Measurements from ENCODE around the gene REPIN1. TPM values are rescaled to one million over a fixed set of nuclear protein-coding genes. Genes with fewer than 3 reads are reported as not detected.

The REPIN1 gene
- total RNA-seq, 1 donor: 57.5 TPM

DNA sequence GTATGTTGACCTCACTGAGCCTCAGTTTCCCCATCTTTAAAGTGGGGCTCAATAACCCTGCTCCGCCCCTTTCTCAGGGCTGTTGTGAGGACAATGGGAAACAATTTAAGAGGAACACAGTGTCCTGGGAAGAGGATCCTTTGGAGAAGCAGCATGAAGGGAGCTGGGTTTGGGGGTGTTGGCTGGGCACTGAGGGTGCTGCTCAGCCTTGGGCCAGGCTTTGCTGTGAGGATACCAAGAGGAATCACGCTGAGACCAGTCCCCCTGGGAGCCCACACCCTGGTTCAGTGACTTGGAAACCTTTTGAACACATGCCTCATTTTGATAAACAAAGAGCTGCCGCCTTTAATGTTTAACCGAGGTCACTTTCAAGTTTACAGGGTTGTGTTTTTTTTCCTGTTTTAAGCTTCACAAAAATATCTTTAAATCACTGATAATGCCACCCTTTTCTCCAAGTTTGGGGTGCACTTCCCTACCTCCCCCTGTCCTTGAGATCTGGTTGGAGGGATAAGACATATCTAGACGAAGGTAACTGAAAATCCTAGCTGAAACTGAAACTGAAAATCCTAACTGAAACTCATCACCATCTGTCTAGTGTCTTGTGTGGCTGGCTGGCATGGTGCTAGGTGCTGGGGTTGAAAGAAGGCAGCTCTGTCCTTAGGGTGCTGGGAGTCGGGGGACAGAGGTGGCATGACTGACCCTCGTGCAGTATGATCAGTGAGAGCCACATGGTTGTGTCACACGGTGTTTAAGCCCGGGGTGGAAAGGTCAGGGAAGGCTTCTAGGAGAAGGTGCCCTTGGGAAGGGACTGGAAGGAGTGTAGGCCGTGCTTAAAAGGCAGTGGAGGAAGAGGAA lies 38.2 kb downstream of the REPIN1 start:
- no peaks in the 10 kb centered on the region for H3K36me3 ChIP-seq (ENCODE audit: insufficient read depth, low read length)
- no peaks in the 10 kb centered on the region for H4K20me1 ChIP-seq (ENCODE audit: insufficient read depth, low read length)
- H3K4me3 ChIP-seq (ENCODE audit: insufficient read depth, low read length): no peak overlapping the region
- H3K27me3 ChIP-seq (ENCODE audit: insufficient read depth, low read length): no peaks in the 10 kb centered on the region
- H3K79me2 ChIP-seq (ENCODE audit: insufficient read depth, low read length): no peaks in the 10 kb centered on the region
- TF ChIP-seq, protein P1, sequence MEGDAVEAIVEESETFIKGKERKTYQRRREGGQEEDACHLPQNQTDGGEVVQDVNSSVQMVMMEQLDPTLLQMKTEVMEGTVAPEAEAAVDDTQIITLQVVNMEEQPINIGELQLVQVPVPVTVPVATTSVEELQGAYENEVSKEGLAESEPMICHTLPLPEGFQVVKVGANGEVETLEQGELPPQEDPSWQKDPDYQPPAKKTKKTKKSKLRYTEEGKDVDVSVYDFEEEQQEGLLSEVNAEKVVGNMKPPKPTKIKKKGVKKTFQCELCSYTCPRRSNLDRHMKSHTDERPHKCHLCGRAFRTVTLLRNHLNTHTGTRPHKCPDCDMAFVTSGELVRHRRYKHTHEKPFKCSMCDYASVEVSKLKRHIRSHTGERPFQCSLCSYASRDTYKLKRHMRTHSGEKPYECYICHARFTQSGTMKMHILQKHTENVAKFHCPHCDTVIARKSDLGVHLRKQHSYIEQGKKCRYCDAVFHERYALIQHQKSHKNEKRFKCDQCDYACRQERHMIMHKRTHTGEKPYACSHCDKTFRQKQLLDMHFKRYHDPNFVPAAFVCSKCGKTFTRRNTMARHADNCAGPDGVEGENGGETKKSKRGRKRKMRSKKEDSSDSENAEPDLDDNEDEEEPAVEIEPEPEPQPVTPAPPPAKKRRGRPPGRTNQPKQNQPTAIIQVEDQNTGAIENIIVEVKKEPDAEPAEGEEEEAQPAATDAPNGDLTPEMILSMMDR (IDR thresholded peaks at IDR 0.05; ENCODE audit: extremely low read depth, low read depth, low read length): no peak
- H3K4me2 ChIP-seq (ENCODE audit: insufficient read depth, low read length): peak overlapping the region; percentile 67
- no peak overlapping the region for H3K27ac ChIP-seq (ENCODE audit: low read depth, low read length)
- peaks cover 17% of the 10 kb centered on the region for H3K4me1 ChIP-seq (ENCODE audit: insufficient read depth, low read length)
- H3K9me3 ChIP-seq (ENCODE audit: low read depth, low read length): no peaks in the 10 kb centered on the region
- no peak overlapping the region for H2AFZ ChIP-seq (ENCODE audit: low read length)
- DNase-seq (ENCODE audit: insufficient read length, low spot score, missing footprints): peak; percentile 82

DNA sequence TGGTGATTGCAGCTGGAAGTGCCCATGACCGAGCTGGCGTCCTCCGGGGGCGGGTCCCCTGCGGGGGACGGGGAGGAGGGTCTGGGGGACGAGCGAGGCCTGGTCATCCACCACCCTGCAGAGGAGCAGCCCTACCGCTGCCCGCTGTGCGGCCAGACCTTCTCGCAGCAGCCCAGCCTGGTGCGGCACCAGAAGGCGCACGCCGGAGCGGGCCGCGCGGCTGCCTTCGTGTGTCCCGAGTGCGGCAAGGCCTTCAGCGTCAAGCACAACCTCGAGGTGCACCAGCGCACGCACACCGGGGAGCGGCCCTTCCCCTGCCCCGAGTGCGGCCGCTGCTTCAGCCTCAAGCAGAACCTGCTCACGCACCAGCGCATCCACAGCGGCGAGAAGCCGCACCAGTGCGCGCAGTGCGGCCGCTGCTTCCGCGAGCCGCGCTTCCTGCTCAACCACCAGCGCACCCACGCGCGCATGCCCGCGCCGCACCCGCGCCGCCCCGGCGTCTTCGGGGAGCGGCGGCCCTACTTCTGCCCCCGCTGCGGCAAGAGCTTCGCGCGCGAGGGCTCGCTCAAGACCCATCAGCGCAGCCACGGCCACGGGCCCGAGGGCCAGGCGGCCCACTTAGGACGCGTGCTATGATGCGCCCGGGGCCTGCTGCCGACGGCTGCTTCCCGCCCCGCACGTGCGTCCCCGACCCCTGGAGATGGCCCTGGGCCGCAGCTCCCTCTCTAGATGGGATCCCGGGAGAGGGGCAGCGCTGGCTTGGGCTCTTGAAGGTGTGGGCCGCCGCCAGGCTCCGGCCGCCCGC lies 39.2 kb downstream of the REPIN1 start:
- H3K4me3 ChIP-seq (ENCODE audit: insufficient read depth, low read length): no peak overlapping the region
- H3K36me3 ChIP-seq (ENCODE audit: insufficient read depth, low read length): no peaks in the 10 kb centered on the region
- no peak overlapping the region for H2AFZ ChIP-seq (ENCODE audit: low read length)
- peaks cover 17% of the 10 kb centered on the region for H3K4me1 ChIP-seq (ENCODE audit: insufficient read depth, low read length)
- TF ChIP-seq, protein P1 (IDR thresholded peaks at IDR 0.05; ENCODE audit: extremely low read depth, low read depth, low read length): no peak
- H3K27ac ChIP-seq (ENCODE audit: low read depth, low read length): no peak overlapping the region
- peak; percentile 53 for DNase-seq (ENCODE audit: insufficient read length, low spot score, missing footprints)
- no peaks in the 10 kb centered on the region for H4K20me1 ChIP-seq (ENCODE audit: insufficient read depth, low read length)
- H3K4me2 ChIP-seq (ENCODE audit: insufficient read depth, low read length): no peak overlapping the region
- no peaks in the 10 kb centered on the region for H3K79me2 ChIP-seq (ENCODE audit: insufficient read depth, low read length)
- no peaks in the 10 kb centered on the region for H3K9me3 ChIP-seq (ENCODE audit: low read depth, low read length)
- H3K27me3 ChIP-seq (ENCODE audit: insufficient read depth, low read length): no peaks in the 10 kb centered on the region

DNA sequence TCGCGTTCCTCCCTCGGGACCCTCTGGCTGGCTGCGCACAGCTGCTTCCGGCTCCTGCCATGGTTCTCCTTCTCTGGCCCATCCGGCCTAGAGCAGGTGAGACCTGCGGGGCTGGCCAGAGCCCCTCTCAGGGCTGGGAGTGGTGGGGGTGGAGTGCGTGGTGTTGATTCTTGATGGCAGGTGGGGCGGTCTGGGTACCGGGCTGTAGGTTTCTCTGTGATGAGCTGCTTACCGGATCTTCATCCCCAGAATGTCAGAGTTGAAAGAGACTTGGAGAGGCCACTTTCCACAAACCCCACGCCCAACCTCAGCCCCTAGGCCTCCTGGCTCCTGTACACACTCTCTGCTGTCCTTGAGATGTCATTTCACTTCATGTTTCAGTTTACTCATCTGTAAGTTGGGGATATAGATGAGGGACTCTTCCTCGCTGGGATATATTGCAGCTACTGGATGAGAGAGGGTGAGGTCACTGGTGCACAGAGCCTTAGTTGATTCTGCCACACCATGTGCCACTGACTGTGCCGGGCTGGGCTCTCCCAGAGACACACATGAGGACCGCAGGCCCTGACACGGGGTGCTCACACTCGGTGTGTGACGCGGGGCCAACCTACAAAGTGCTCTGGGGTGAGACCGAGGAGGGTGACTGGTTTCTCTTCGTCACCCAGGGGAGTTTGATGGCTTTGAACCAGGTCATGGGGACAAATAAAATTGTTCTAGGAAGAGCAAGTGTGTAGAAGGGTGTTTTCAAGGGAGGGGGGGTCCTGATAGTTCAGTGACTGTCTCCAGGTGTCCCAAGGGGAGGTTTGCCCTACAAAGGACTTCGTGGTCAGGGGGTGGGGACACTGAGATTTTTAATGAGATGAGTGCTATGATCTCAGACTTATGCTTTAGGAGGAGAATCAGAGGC lies 40.0 kb downstream of the REPIN1 start:
- no peak overlapping the region for H3K27ac ChIP-seq (ENCODE audit: low read depth, low read length)
- no peaks in the 10 kb centered on the region for H3K36me3 ChIP-seq (ENCODE audit: insufficient read depth, low read length)
- H3K4me1 ChIP-seq (ENCODE audit: insufficient read depth, low read length): peaks cover 17% of the 10 kb centered on the region
- no peak overlapping the region for H3K4me2 ChIP-seq (ENCODE audit: insufficient read depth, low read length)
- H4K20me1 ChIP-seq (ENCODE audit: insufficient read depth, low read length): no peaks in the 10 kb centered on the region
- TF ChIP-seq, protein P1 (IDR thresholded peaks at IDR 0.05; ENCODE audit: extremely low read depth, low read depth, low read length): no peak
- no peaks in the 10 kb centered on the region for H3K9me3 ChIP-seq (ENCODE audit: low read depth, low read length)
- H3K79me2 ChIP-seq (ENCODE audit: insufficient read depth, low read length): no peaks in the 10 kb centered on the region
- DNase-seq (ENCODE audit: insufficient read length, low spot score, missing footprints): peak; percentile 69
- no peak overlapping the region for H3K4me3 ChIP-seq (ENCODE audit: insufficient read depth, low read length)
- no peak overlapping the region for H2AFZ ChIP-seq (ENCODE audit: low read length)
- H3K27me3 ChIP-seq (ENCODE audit: insufficient read depth, low read length): no peaks in the 10 kb centered on the region
